Ectodermal cell (in vitro differentiated cells): ENCODE results near the gene HEXIM2.
A peak's percentile ranks its signal among the peaks of the same experiment; 100 is the strongest.

Source experiments
- H3K27ac ChIP-seq: 2 replicates; pipeline ENCODE4 v1.7.0; 2013; ENCODE audit warnings: mild to moderate bottlenecking, low read depth, low read length; ENCODE audit not compliant: insufficient read depth, poor library complexity, severe bottlenecking
- H3K27me3 ChIP-seq: 2 replicates; pipeline ENCODE4 v1.7.0; 2013; ENCODE audit warnings: mild to moderate bottlenecking, low read length; ENCODE audit not compliant: insufficient read depth, control insufficient read depth, poor library complexity, severe bottlenecking
- H3K36me3 ChIP-seq: one replicate; pipeline ENCODE4 v1.7.0; 2013; ENCODE audit warnings: low read length; ENCODE audit not compliant: control insufficient read depth, insufficient read depth
- H3K4me1 ChIP-seq: one replicate; pipeline ENCODE4 v1.7.0; 2013; ENCODE audit warnings: low read length; ENCODE audit not compliant: control insufficient read depth, insufficient read depth
- H3K4me3 ChIP-seq: 2 replicates; pipeline ENCODE4 v1.7.0; 2013; ENCODE audit warnings: low read depth, low read length, control low read depth; ENCODE audit not compliant: insufficient read depth
- H3K9me3 ChIP-seq: 2 replicates; pipeline ENCODE4 v1.7.0; 2013; ENCODE audit warnings: mild to moderate bottlenecking, low read length, moderate library complexity; ENCODE audit not compliant: control insufficient read depth
- WGBS, 2 experiments: methylation state at CpG; one replicate each; pipeline ENCODE4 v1.1.7; 2013; ENCODE audit warnings: missing lambda C conversion rate in 2 of 2; 5-methylcytosine and 5-hydroxymethylcytosine counted together

The HEXIM2 gene

DNA sequence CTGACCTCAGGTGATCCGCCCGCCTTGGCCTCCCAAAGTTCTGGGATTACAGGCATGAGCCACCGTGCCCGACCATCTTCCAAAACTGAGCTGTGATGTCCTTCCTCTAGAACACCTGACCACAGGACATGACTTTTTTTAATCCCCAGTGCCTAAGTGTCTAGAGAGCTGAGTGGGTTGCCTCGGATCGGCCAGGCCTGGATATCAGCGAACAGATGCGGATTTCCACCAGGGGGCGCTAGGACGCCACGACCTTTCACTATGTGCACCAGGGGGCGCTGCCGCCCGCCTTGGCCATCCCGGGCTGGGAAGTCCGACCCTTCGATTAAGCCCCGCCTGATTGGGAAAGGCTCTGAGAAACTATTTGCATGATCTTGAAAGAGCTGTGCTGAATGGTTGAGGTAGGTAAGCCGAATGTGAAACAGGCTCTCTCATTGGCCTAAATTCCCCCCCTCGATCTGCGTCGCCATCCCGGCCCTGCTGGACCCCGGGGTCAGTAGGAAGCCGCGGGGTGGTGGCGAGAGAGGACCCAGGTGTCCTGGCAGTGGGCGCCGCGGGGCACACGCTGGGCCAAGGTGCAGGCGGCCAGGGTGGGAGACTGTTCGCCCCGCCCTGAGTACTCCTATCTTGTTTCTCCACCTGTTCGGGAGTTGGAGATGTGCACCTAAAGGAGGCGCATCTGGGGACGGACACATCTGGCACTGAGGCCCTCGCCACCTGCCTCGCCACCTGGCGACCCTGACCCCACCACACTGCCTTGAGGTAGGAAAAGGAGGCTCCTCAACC lies 26.3 kb upstream of the HEXIM2 start, which contains the start of gene ACBD4:
Gene ACBD4 (plus strand): TSS at position 496 of the 786 bp plus-strand sequence. CDS start 458 bp downstream, outside the sequence.
- WGBS, 2 experiments: 21 to 22% methylated on average over 40 of the region's 40 CpGs
- peak within 1 kb of the TSS; percentile 48 for H3K4me3 ChIP-seq
- no peaks in the 10 kb centered on the region for H3K9me3 ChIP-seq
- peaks cover 15% of the 10 kb centered on the region for H3K4me1 ChIP-seq
- H3K36me3 ChIP-seq: no peaks in the 10 kb centered on the region
- H3K27me3 ChIP-seq: peaks cover 3% of the 10 kb centered on the region
- H3K27ac ChIP-seq: no peak within 1 kb of the TSS

- Histone ChIP-seq H3K27ac (no peak overlapping the region), H3K4me3 (peak overlapping the region; percentile 48), H3K9me3 (no peaks in the 10 kb centered on the region), H3K4me1 (peaks cover 15% of the 10 kb centered on the region), H3K27me3 (peaks cover 3% of the 10 kb centered on the region), H3K36me3 (no peaks in the 10 kb centered on the region)
- WGBS, 2 experiments: 90% methylated on average over 21 of the region's 21 CpGs
Measured at GRCh38 chr17:45135978-45136791, 25.5 kb upstream of the HEXIM2 start.

GRCh38 chr17:45136846-45137560 lies 24.7 kb upstream of the HEXIM2 start:
- 92 to 93% methylated on average over 12 of the region's 12 CpGs for WGBS, 2 experiments
- no peak overlapping the region for H3K4me3 ChIP-seq
- no peaks in the 10 kb centered on the region for H3K9me3 ChIP-seq

GRCh38 chr17:45137561-45138305 lies 23.9 kb upstream of the HEXIM2 start:
- 91% methylated on average over 11 of the region's 11 CpGs for WGBS, 2 experiments
- Histone ChIP-seq H3K4me3 (no peak overlapping the region), H3K27me3 (peaks cover 2% of the 10 kb centered on the region), H3K4me1 (peaks cover 15% of the 10 kb centered on the region), H3K36me3 (no peaks in the 10 kb centered on the region), H3K27ac (no peak overlapping the region), H3K9me3 (no peaks in the 10 kb centered on the region)

More at GRCh38 chr17:45136846-45137560, 24.7 kb upstream of the HEXIM2 start:
- H3K4me1 ChIP-seq: peaks cover 15% of the 10 kb centered on the region
- no peak overlapping the region for H3K27ac ChIP-seq
- H3K27me3 ChIP-seq: peaks cover 3% of the 10 kb centered on the region
- H3K36me3 ChIP-seq: no peaks in the 10 kb centered on the region

DNA sequence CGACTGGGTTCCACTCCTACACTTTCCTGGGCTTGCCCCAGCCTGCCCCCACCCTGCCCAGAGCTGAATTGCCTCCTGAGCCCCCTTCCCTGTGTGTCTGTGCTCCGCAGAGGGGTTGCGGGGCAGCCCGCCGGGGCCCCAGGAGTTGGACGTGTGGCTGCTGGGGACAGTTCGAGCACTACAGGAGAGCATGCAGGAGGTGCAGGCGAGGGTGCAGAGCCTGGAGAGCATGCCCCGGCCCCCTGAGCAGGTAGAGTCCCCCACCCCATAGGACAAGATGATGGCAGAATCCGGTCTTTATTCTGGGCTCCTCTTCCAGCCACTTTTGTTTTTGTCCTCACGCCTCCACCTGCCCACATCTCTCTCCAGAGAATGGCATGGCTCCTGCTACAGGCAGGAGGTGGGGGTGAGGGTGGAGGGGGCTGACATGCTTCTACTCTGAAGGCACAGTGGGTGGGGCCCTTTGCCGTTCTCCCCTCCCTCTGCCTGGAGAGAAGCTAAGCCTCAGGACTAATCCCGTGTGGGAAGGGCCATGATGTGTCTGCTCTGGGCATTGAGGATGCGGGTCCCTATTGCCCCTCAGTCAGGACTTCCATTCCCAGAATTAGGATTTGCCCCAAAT lies 22.7 kb upstream of the HEXIM2 start:
- H3K4me1 ChIP-seq: peaks cover 24% of the 10 kb centered on the region
- peak overlapping the region; percentile 44 for H3K27ac ChIP-seq
- H3K9me3 ChIP-seq: no peaks in the 10 kb centered on the region
- WGBS, 2 experiments: 64 to 70% methylated on average over 14 of the region's 14 CpGs
- H3K4me3 ChIP-seq: no peak overlapping the region
- no peaks in the 10 kb centered on the region for H3K27me3 ChIP-seq
- H3K36me3 ChIP-seq: no peaks in the 10 kb centered on the region

DNA sequence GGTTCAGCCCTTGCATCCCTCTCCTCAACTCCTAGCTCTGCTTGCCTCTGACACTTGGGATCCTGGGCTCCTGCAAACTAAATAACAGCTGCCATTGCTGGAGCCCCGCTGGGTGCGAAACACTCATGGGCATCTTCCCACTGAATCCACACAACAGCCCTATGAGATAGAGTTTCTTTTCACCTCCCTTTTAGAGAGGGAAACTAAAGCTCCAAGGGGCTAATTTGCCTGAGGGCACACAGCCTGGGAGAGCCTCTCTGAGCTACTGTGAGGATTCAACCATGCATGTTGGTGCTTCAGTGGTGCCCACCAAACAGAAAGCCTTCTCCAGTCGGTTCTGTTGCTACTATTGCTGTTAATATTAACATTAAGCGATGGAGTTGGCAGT lies 22.1 kb upstream of the HEXIM2 start:
- no peaks in the 10 kb centered on the region for H3K9me3 ChIP-seq
- H3K4me1 ChIP-seq: peaks cover 29% of the 10 kb centered on the region
- H3K36me3 ChIP-seq: no peaks in the 10 kb centered on the region
- H3K27me3 ChIP-seq: peaks cover 4% of the 10 kb centered on the region
- no peak overlapping the region for H3K4me3 ChIP-seq
- H3K27ac ChIP-seq: no peak overlapping the region
- 84 to 88% methylated on average over 4 of the region's 4 CpGs for WGBS, 2 experiments

GRCh38 chr17:45143094-45143670 lies 18.5 kb upstream of the HEXIM2 start:
- WGBS, 2 experiments: 62 to 63% methylated on average over 13 of the region's 13 CpGs
- Histone ChIP-seq H3K36me3 (no peaks in the 10 kb centered on the region), H3K27ac (no peak overlapping the region), H3K4me3 (no peak overlapping the region), H3K27me3 (peaks cover 6% of the 10 kb centered on the region), H3K4me1 (peaks cover 29% of the 10 kb centered on the region), H3K9me3 (no peaks in the 10 kb centered on the region)

- H3K27me3 ChIP-seq: peaks cover 6% of the 10 kb centered on the region
- H3K36me3 ChIP-seq: no peaks in the 10 kb centered on the region
- no peak overlapping the region for H3K27ac ChIP-seq
- H3K4me3 ChIP-seq: peak overlapping the region; percentile 32
- WGBS, 2 experiments: 5 to 8% methylated on average over 21 of the region's 21 CpGs
- H3K4me1 ChIP-seq: peaks cover 27% of the 10 kb centered on the region
- H3K9me3 ChIP-seq: no peaks in the 10 kb centered on the region
Measured at GRCh38 chr17:45143767-45144198, 17.9 kb upstream of the HEXIM2 start.
